PFSK-1 (cell line): Measurements from ENCODE around the gene OGFR.
A peak's percentile ranks its signal among the peaks of the same experiment; 100 is the strongest.

Experiments used
- FOXP2 ChIP-seq: optimal IDR thresholded peaks from 2 replicates; pipeline ENCODE3; 2011; ENCODE audit warnings: borderline replicate concordance, control low read depth, inconsistent platforms; ENCODE audit not compliant: insufficient read depth; ENCODE audit errors: extremely low read length, extremely low read depth
- POLR2AphosphoS5 ChIP-seq: IDR thresholded peaks from 2 replicates; pipeline ENCODE4 v1.6.1; 2012; ENCODE audit warnings: low read depth, mild to moderate bottlenecking, control low read depth, low read length, moderate library complexity
- SIN3A ChIP-seq: IDR thresholded peaks from 2 replicates; pipeline ENCODE4 v1.6.1; 2012; ENCODE audit warnings: mild to moderate bottlenecking, low read length, moderate library complexity, borderline replicate concordance; ENCODE audit not compliant: insufficient read depth
- TAF1 ChIP-seq: IDR thresholded peaks from 2 replicates; pipeline ENCODE4 v1.6.1; 2012; ENCODE audit warnings: low read length, control low read depth, borderline replicate concordance; ENCODE audit not compliant: insufficient read depth
- TF ChIP-seq, protein P1 (sequence below), 2 experiments: IDR thresholded peaks; 2 replicates each; pipeline versions ENCODE4 v1.6.1 to v1.8.0; 2011 to 2012; ENCODE audit warnings: low read depth in 2 of 2, low read length in 2 of 2, control low read depth in 1 of 2, inconsistent platforms in 1 of 2, mild to moderate bottlenecking in 1 of 2, moderate library complexity in 1 of 2; ENCODE audit not compliant: insufficient read depth in 1 of 2

OGFR gene

DNA sequence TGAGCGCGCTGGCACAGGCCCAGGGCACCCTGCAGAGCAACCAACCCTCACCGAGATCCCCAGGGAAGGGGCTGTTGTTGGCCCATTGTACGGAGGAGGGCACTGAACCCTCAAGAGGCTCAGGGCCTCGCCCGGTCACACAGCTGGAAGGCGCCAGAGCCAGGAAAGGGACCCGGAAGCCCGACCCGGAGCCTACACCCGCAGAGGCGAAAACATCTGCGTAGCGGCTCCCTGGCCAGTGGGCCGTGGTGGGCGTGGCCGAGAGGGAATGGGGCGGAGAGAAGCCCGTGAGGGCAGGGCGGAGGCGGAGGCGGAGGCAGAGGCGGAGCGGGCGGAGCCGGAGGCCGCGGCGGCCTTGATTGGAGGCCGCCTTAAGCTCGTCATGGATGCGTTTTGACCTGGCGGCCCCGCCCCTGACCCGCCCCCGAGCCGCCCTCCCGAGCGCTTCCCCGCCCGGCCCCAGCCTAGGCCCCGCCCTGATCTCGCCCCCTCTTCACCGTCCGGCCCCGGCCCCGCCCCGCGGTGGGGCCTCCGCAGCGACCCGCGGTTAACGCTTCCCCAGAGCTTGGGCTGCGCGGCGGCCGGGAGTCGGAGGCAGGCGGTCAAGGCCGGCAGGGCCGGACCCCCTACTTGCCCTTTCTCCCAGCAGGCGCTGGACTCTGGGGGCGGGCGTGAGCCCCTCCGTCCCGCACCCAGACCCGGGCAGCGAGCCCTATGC is 10.5 kb upstream of the OGFR start:
- TF ChIP-seq POLR2AphosphoS5 (peak; percentile 88), SIN3A (no peak), TAF1 (peak; percentile 36; the same call in 1 of the 2 replicates), FOXP2 (no peak)
- TF ChIP-seq, protein P1, sequence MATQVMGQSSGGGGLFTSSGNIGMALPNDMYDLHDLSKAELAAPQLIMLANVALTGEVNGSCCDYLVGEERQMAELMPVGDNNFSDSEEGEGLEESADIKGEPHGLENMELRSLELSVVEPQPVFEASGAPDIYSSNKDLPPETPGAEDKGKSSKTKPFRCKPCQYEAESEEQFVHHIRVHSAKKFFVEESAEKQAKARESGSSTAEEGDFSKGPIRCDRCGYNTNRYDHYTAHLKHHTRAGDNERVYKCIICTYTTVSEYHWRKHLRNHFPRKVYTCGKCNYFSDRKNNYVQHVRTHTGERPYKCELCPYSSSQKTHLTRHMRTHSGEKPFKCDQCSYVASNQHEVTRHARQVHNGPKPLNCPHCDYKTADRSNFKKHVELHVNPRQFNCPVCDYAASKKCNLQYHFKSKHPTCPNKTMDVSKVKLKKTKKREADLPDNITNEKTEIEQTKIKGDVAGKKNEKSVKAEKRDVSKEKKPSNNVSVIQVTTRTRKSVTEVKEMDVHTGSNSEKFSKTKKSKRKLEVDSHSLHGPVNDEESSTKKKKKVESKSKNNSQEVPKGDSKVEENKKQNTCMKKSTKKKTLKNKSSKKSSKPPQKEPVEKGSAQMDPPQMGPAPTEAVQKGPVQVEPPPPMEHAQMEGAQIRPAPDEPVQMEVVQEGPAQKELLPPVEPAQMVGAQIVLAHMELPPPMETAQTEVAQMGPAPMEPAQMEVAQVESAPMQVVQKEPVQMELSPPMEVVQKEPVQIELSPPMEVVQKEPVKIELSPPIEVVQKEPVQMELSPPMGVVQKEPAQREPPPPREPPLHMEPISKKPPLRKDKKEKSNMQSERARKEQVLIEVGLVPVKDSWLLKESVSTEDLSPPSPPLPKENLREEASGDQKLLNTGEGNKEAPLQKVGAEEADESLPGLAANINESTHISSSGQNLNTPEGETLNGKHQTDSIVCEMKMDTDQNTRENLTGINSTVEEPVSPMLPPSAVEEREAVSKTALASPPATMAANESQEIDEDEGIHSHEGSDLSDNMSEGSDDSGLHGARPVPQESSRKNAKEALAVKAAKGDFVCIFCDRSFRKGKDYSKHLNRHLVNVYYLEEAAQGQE (IDR thresholded peaks at IDR 0.05; ENCODE audit: insufficient read depth in 1 of 2, low read depth in 2 of 2, low read length in 2 of 2) = no peak

DNA sequence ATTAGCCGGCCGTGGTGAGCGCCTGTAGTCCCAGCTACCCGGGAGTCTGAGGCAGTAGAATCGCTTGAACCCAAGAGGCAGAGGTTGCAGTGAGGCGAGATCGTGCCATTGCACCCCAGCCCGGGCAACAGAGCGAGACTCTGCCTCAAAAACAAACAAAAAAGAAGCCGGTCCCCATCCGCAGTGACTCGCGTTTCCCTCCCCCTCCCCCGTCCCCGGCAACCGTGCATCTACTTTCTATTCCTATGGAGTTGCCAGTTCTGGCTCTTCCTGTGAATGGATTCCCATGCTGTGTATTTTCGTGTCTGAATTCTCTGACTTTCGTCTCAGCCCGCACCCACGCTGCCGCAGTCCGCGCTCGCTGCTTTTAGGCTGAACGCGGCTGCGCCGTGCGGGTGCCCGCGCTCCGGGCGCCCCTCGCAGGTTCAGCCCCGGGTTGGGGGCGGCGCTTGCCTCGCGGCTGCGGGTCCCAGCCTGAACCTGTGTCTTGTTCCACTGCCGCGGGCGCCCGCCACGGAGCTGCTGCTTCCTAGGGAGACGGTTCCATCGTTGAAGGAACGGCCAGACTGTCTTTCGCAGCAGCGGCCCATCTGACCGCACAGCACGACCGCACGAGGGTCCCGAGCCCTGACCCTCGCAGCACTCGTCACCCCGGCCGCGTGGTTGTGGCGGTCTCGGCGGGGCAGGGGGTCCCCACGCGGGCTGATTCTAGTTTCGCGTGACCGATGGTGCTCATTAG is 9.4 kb upstream of the OGFR start:
- no peak for TF ChIP-seq SIN3A
- TF ChIP-seq FOXP2 = no peak
- no peak for TF ChIP-seq TAF1
- no peak for TF ChIP-seq POLR2AphosphoS5
- TF ChIP-seq, protein P1 (IDR thresholded peaks at IDR 0.05; ENCODE audit: insufficient read depth in 1 of 2, low read depth in 2 of 2, low read length in 2 of 2) = no peak

DNA sequence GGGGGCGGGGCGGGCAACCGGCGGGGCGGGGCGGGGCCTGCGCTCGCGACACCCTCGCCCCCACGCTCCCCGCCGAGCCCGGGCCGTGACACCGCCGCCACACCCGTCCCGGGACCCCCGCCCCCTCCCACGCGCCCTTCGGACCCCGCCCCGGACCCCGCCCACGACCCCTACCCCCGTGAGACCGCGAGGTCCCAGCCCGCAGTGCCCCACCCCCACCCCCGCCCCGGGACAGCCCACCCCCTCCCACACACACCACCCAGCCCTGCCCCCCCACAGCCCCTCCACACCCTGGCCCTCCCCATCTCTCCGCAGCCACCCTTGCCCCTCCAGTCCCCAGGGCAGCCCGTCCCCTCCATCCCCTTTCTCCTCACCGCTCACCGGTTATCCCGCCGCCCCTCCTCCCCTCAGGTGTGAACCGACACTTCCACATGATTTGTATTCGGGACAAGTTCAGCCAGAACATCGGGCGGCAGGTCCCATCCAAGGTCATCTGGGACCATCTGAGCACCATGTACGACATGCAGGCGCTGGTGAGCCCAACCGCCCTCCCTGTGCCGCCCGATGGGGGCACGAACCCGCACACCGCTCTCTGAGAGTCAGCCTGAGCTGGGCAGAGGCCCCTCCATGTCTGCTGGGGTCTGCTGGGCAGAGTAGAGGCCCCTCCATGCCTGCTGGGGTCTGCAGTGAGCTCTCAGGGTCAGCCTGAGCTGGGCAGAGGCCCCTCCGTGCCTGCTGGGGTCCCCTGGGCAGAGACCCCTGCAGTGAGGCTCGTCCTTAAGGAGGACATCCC is 7.7 kb upstream of the OGFR start:
- TF ChIP-seq POLR2AphosphoS5 = no peak
- TF ChIP-seq TAF1 = no peak
- TF ChIP-seq SIN3A = no peak
- TF ChIP-seq FOXP2 = no peak
- TF ChIP-seq, protein P1 (IDR thresholded peaks at IDR 0.05; ENCODE audit: insufficient read depth in 1 of 2, low read depth in 2 of 2, low read length in 2 of 2) = no peak

DNA sequence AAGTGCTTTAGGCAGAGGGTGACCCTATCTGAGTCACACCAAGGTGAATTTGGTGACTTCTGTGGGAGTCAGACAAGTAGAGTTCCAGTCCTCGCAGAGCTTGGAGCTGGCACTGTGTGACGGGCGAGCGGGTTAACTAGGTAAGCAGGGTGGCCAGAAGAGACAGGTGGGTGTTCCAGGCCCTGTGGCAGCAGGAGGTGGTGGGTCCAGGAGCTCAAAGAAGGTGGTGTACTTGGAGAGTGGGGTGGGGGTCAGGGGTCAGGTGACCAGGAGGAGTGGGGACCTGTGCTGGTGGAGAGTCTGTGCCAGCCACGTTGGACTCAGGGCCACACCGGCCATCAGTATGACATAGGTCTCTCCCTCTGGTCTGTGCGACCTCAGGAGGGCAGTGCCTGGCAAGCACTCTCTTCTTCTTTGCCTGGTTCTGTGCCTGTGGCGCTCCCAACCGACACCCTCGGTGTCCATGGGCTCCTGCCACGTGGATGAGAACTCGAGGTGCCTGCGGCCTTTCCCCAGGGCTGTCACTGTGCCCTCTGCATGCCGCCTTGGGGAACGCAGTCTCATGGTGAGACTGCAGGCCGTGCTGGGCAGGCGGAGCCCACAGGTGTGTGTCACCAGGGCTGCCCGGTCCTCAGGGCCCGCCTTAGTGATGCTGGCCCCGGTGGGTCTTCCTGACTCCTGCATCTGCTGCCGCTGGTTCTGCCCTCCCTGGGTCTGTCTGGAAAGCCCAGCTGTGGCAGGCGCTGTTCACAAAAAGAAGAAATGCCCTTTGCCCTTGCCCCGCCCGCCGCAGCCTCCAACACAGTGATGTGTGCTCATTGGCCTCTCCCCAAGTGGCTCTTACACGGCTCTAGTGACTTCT is 6.7 kb upstream of the OGFR start:
- TF ChIP-seq FOXP2 (no peak), SIN3A (no peak), POLR2AphosphoS5 (no peak), TAF1 (no peak)
- TF ChIP-seq, protein P1 (IDR thresholded peaks at IDR 0.05; ENCODE audit: insufficient read depth in 1 of 2, low read depth in 2 of 2, low read length in 2 of 2) = no peak
